CD4-positive, alpha-beta T cell treated with Interferon alpha-2 for 1 hour (primary cell): ENCODE data around the gene NDUFB11.
A peak's percentile ranks its signal among the peaks of the same experiment; 100 is the strongest.
"Not testable (repeated sequence)": the region's sequence is repeated elsewhere in the genome, so short reads cannot be mapped to it uniquely, and the experiment has no call there.

ENCODE experiments used
- DNase-seq, 2 donors: peaks; one replicate each; pipeline ENCODE4 v3.0.0-alpha.2; 2020 to 2022

Gene NDUFB11

DNA sequence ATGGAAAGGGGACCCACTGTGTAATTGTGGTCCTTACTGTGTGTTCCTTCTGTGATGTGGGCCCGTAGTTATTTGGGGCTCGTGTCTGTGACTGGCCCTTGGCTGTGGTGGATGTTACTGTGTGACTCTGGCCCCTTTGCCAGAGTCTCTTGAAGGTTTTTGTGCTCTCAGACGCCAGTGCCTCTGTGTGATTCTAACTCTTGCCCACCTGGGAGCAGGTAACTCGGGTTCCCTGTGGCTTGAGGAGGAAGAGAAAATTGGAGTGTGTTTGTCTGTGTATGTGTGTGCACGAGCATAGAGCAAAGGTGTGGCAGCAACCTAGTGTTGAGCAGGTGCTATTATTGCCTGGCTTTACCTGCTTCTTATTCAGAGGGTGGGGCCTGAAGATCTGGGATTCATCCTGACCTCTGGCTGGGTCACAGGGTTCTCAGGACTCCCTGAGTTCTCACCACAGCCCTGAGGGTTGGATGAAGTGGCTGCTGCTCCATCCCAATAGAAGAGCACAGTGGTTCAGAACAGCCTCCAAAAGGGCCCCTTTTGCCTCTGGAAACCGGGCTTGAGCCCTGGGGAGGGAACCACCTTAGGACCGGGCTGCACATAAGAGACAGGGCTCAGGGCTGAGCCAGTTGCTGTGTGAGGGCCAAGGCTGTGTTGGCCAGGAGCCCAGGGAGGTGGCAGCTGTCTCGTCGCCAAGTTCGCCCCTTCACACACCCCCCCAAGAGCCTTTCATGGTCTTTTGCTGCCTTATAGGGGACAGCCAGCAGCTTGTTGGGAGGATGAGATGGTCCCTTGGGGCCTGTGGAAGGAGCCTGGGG, 1.8 kb upstream of the NDUFB11 start:
- no peak for DNase-seq

DNA sequence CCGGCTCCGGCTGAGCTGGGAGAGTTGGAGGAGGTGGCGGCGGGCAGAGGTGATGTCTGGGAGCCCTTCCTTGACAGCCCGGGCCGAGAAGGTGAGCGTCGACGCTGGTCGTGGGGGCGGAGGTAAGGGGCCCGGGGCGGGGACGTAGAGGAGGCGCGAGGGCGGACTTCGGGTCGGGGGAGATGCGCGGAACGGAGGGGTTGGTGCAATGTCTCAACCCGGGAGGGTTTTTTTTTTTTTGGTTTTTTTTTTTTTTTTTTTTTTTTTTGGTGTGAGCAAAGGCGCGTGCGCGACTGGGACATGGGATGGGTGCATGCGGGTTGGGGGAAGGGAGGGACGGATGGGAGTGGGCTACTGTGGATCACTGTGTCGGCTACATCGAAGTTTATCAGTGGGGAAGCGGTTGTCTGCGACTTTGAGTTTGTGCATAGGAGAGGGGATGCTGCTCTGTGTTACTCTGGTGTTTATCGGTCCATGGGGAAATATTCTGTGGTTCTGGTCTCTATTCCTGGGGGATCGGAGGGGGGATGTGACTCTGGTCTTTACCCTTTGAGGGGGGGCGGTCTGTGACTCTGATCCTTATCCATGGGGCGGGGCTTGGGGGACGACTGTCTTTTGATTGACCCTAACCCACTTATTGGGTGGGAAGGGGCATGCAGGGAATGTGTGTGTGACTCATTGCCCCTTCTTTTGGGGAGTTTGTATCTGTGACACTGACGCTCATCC, 1.1 kb upstream of the NDUFB11 start:
- no peak for DNase-seq

GRCh38 chrX:47143894-47144625, 442 bp downstream of the NDUFB11 start:
- DNase-seq: peak in 1 of 2 donors; percentile 33

DNA sequence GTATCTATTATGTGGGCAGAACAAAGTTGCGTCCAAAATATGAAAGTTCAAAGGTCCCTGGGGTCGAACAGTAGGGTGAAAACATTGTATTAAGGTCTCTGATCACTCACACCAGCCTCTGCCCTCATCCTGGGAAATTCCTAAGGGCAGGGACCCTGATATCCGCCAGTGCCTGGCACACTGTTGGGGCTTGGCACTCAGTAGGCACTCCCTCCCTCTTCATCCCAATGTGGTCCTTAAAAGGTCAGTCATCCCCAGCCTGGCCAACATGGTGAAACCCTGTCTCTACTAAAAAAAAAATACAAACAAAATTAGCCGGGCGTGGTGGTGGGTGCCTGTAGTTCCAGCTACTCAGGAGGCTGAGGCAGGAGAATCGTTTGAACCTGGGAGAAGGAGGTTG, 6.3 kb downstream of the NDUFB11 start:
- no peak for DNase-seq

GRCh38 chrX:47135650-47136049, 8.9 kb downstream of the NDUFB11 start:
- DNase-seq: not testable (repeated sequence)

DNA sequence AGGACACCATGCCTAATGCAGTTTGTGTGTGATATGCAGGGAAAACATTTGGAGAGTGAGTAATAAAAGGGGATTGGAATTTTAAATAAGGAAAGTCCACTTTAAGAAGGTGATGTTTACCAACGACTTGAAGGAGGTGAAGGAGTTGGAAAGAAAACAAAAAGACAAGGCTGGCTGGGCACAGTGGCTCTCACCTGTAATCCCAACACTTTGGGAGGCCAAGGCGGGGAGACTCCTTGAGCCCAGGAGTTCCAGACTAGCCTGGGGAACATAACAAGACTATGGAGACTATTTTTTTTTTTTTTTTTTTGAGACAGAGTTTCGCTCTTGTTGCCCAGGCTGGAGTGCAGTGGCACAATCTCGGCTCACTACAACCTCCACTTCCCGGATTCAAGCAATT, 11.0 kb downstream of the NDUFB11 start:
- DNase-seq: no peak

GRCh38 chrX:47129899-47130358, 14.6 kb downstream of the NDUFB11 start:
- no peak for DNase-seq

GRCh38 chrX:47129157-47129898, 15.2 kb downstream of the NDUFB11 start:
- peak; percentile 92 to 95 for DNase-seq

GRCh38 chrX:47124466-47124865, 20.0 kb downstream of the NDUFB11 start:
- DNase-seq: not testable (repeated sequence)

GRCh38 chrX:47116551-47117110, 27.9 kb downstream of the NDUFB11 start:
- not testable (repeated sequence) for DNase-seq

- DNase-seq: no peak
Measured at GRCh38 chrX:47112316-47112954, 32.1 kb downstream of the NDUFB11 start.

DNA sequence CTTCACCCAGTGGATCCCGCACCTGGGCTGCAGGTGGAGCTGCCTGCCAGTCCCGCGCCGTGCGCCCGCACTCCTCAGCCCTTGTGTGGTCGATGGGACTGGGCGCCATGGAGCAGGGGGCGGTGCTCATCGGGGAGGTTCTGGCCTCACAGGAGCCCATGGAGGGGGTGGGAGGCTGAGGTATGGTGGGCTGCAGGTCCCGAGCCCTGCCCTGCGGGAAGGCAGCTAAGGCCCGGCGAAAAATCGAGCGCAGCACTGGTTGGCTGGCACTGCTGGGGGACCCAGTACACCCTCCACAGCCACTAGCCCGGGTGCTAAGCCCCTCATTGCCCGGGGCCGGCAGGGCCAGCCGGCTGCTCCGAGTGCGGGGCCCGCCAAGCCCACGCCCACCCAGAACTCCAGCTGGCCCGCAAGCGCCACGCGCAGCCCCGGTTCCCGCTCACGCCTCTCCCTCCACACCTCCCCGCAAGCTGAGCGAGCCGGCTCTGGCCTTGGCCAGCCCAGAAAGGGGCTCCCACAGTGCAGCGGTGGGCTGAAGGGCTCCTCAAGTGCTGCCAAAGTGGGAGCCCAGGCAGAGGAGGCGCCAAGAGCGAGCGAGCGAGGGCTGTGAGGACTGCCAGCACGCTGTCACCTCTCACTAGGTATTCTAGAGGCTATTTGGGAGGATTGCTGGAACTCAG, 33.4 kb downstream of the NDUFB11 start:
- DNase-seq: not testable (repeated sequence)

- DNase-seq: no peak
Measured at GRCh38 chrX:47101206-47101605, 43.3 kb downstream of the NDUFB11 start.

DNA sequence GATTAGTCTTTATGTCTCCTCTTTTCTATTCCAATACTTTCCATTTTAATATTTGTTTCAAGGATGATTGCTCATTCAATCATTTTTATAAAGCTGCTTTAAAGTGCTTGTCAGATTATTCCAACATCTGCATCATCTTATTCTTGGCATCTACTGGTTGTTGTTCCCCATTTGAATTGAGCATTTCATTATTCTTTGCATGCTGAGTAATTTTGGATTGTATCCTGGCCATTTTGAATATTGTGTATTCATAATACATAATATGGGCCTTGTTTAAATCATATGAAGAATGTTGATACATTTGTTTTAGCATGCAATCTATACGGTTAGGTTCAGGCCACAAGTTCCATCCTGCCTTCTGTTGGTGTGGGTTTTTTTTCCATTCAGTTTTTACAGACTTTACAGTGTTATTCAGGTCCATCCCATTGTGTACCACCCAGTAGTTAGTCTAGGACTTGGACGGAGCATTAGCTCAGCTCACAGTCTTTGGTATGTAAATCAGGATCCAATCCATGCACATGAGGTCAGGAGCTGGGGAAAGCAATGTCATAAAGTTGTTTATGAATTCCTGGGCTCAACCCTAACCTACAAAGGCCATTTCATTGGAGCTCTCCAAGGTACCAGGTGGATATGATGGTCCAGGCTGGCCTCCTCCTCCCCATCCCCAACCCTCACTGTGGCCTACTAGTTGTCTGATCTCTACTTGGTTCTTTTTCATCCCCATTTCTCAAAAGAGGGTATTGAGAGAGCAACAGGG, 46.0 kb downstream of the NDUFB11 start:
- no peak for DNase-seq

DNA sequence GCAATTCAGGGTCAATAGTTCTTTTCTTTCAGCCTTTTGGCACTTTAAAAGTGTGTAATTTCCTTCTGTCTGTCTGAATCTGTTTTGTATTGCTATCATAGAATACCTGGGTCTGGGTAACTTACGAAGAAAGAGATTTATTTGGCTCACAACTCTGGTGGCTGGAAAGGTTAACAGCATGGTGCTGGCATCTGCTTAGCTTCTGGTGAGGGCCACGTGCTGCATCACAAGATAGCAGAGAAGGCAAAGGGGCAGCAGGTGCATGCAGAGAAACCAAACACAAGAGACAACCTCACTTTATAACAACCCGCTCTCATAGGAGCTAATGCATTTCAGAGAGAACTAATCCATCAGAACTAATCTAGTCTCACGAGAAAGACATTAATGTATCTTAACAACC, 47.5 kb downstream of the NDUFB11 start:
- DNase-seq: no peak

- no peak for DNase-seq
Measured at GRCh38 chrX:47093860-47094259, 50.6 kb downstream of the NDUFB11 start.

DNA sequence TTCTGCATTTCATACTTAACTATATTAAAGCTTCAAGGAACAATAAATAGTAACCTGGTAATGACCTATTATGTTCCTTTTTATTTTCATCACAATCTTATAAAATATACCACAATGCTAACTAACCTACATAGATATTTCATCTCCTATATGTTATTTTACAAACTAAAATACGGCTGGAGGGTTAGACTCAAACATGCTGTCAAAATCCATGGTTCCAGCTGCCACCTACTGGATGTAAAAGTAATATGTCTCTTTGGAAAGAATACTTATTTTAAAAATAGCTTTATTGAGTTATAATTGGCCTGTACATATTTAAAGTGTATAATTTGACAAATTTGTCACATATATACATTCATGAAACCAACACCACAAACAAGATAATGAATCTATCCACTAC, 51.3 kb downstream of the NDUFB11 start:
- peak in 1 of 2 donors; percentile 21 for DNase-seq
